Midbrain (tissue), 1 donor: ENCODE results near the gene TTPAL.

Experiments
- DNase-seq: peaks from one replicate; lab custom pipeline; 2025; lab: John Stamatoyannopoulos, UW

Gene TTPAL

GRCh38 chr20:44540834-44541233, 65.2 kb downstream of the TTPAL start:
- DNase-seq = no peak

DNA sequence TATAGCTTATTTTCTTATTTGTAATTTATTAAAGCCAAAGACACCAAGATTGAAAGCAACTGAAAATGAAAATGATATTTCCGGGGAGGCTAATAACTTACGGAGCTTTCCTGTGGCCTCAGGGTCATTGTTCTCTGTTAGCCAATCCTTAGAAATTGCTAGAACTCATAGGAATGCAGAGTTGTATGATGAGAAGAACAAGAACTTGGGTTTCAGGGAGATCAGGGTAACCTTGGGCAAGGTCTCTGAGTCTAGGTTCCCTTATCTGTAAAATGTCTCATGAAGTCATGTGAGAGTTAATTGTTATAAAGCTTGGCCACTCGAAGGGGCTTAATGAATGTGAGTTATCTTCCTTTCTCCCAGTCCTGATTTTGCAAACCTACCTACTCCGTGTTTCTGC, 66.3 kb downstream of the TTPAL start:
- no peak for DNase-seq

- DNase-seq = no peak
These were observed 67.2 kb downstream of the TTPAL start for GRCh38 chr20:44542890-44543289.

DNA sequence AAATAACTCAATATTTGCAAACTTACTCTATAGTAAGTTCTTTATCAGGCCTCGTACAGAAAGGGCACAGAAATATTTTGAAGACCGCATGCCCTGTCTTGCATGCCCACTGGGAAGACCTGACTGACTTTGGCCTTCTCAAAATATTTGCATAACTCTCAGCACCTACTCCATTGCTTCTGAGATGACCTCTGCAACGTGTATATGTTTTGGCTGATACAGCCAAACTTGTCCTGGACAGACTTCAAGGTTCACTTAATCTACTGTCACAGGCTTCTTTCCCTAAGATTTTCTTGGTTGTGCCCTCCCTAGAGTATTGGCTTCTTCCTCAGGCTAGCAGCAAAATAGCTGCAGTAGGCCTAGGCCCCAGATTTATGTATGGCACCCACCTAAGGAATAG, 67.7 kb downstream of the TTPAL start:
- DNase-seq = no peak
